ENCODE data around the gene NXPE3.

DNA sequence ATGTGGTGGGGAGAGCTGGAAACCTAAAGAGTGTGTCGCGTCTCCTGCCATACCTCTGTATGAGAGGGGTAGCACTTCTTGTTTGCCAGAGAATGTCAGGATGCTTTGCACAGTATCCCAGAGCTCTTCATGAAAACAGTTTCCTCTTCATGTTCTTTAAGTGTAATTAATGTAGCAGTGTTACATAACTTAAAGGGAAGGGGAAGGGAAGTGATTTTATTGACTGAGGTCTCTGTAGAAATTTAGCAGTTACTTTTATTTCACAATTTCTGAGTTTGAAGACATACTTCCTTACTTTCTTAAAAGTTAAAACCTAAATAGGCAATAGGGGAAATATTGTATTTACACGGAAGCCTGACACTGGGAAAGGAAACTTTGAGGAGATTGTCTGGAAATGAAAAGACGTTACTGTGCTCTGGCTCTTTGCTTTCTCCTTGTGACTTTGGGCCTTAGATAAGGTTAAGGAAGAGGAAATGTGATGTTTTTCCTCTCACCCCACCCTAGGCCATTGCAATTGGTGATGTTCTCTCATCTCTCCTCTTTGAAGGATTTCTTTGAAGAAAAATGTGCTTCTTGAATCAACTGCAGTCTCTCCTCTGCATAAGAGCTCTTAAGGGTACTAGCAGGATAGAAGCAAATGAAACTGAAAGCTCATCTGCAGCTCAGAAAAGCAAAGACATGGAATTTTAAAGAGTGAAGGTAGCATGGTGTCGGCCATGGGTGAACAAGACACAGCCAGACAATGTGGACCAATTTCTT lies 6.0 kb downstream of the NXPE3 start:
- TF ChIP-seq, protein P1, sequence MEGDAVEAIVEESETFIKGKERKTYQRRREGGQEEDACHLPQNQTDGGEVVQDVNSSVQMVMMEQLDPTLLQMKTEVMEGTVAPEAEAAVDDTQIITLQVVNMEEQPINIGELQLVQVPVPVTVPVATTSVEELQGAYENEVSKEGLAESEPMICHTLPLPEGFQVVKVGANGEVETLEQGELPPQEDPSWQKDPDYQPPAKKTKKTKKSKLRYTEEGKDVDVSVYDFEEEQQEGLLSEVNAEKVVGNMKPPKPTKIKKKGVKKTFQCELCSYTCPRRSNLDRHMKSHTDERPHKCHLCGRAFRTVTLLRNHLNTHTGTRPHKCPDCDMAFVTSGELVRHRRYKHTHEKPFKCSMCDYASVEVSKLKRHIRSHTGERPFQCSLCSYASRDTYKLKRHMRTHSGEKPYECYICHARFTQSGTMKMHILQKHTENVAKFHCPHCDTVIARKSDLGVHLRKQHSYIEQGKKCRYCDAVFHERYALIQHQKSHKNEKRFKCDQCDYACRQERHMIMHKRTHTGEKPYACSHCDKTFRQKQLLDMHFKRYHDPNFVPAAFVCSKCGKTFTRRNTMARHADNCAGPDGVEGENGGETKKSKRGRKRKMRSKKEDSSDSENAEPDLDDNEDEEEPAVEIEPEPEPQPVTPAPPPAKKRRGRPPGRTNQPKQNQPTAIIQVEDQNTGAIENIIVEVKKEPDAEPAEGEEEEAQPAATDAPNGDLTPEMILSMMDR (conservative IDR thresholded peaks at IDR 0.05; ENCODE audit: low read depth, low read length): no peak
- no peak for TF ChIP-seq EZH2 (IDR thresholded peaks at IDR 0.05; ENCODE audit: borderline replicate concordance, low read depth, low read length, poor library complexity, severe bottlenecking)

Data from A673 (cell line).